Stomach (tissue), 4 donors: ENCODE data around the gene FBXO2.

Experiments used
- CTCF ChIP-seq, 7 experiments: fragments of 450-650 bp in 4 of 7; fragments of 200-600 bp in 3 of 7; sonication (generic) in 3 of 7; IDR thresholded peaks; one replicate each; pipeline ENCODE4 v1.5.1; 2016 to 2019; ENCODE audit warnings: antibody characterized with exemption in 7 of 7, control low read depth in 2 of 7, mild to moderate bottlenecking in 1 of 7
- EP300 ChIP-seq: sonication (generic); formaldehyde crosslinking; IDR thresholded peaks from one replicate; pipeline ENCODE4 v1.6.1; 2017; ENCODE audit warnings: antibody characterized with exemption

GRCh38 chr1:11615090-11615489, 39.1 kb downstream of the FBXO2 start:
- TF ChIP-seq CTCF (IDR thresholded peaks at IDR 0.05) (no peak), EP300 (no peak)
